CD14-positive monocyte (primary cell): ENCODE measurements around the gene FAT1. TPM values are rescaled to one million over a fixed set of nuclear protein-coding genes. Genes with fewer than 3 reads are reported as not detected.
A peak's percentile ranks its signal among the peaks of the same experiment; 100 is the strongest.

ENCODE experiments used
- DNase-seq, 3 donors: peaks; one replicate each; pipeline ENCODE4 v3.0.0-alpha.2; 2011 to 2022
- H2AFZ ChIP-seq: 2 replicates; pipeline ENCODE4 v1.6.0; 2012; ENCODE audit warnings: mild to moderate bottlenecking, low read depth, low read length, inconsistent platforms; ENCODE audit not compliant: insufficient read depth, poor library complexity, severe bottlenecking
- H3K27ac ChIP-seq, 2 donors: 1 replicate in 1 of 2; 2 replicates in 1 of 2; pipeline ENCODE4 v1.5.1; 2012 to 2013; ENCODE audit warnings: low read length in 2 of 2, control low read depth in 1 of 2, inconsistent platforms in 1 of 2, low read depth in 1 of 2, mild to moderate bottlenecking in 1 of 2
- H3K27me3 ChIP-seq, 2 donors: one replicate each; pipeline versions ENCODE4 v1.6.0 to v1.6.1; 2011 to 2013; ENCODE audit warnings: low read length in 2 of 2; ENCODE audit not compliant: control insufficient read depth in 2 of 2, insufficient read depth in 2 of 2
- H3K36me3 ChIP-seq, 2 donors: replicated peaks in 1 of 2; 1 replicate in 1 of 2; 2 replicates in 1 of 2; pipeline versions ENCODE4 v1.5.1 to v1.6.1; 2012 to 2013; ENCODE audit warnings: low read length in 2 of 2, control low read depth in 1 of 2, inconsistent platforms in 1 of 2, mild to moderate bottlenecking in 1 of 2; ENCODE audit not compliant: insufficient read depth in 2 of 2, control insufficient read depth in 1 of 2
- H3K4me1 ChIP-seq, 2 donors: 1 replicate in 1 of 2; 2 replicates in 1 of 2; pipeline versions ENCODE4 v1.5.1 to v1.6.1; 2012 to 2013; ENCODE audit warnings: low read length in 2 of 2, control low read depth in 1 of 2, inconsistent platforms in 1 of 2, mild to moderate bottlenecking in 1 of 2, moderate library complexity in 1 of 2; ENCODE audit not compliant: insufficient read depth in 2 of 2, control insufficient read depth in 1 of 2
- H3K4me2 ChIP-seq: replicated peaks from 2 replicates; pipeline ENCODE3; 2012; ENCODE audit warnings: low read length, moderate library complexity, mild to moderate bottlenecking; ENCODE audit not compliant: poor library complexity, severe bottlenecking; ENCODE audit errors: extremely low read depth
- H3K4me3 ChIP-seq, 3 experiments: fragments of 200-600 bp in 1 of 3; sonication (generic) in 1 of 3; replicated peaks in 1 of 3; 1 replicate in 2 of 3; 2 replicates in 1 of 3; pipeline ENCODE4 v1.5.1; 2011 to 2013; ENCODE audit warnings: low read length in 3 of 3, mild to moderate bottlenecking in 3 of 3, control low read depth in 2 of 3, low read depth in 2 of 3, inconsistent platforms in 1 of 3, moderate library complexity in 1 of 3
- H3K79me2 ChIP-seq: 2 replicates; pipeline ENCODE4 v1.6.0; 2012; ENCODE audit warnings: mild to moderate bottlenecking, control low read depth, inconsistent platforms, low read length, moderate library complexity; ENCODE audit not compliant: insufficient read depth
- H3K9ac ChIP-seq: 2 replicates; pipeline ENCODE4 v1.6.0; 2017; ENCODE audit warnings: low read length, mild to moderate bottlenecking; ENCODE audit not compliant: insufficient read depth, poor library complexity, severe bottlenecking
- H3K9me3 ChIP-seq, 2 donors: replicated peaks in 1 of 2; 1 replicate in 1 of 2; 2 replicates in 1 of 2; pipeline versions ENCODE4 v1.5.1 to v1.6.1; 2012 to 2013; ENCODE audit warnings: low read length in 2 of 2, control low read depth in 1 of 2; ENCODE audit not compliant: control insufficient read depth in 1 of 2, insufficient read depth in 1 of 2
- H4K20me1 ChIP-seq: 2 replicates; pipeline ENCODE4 v1.6.0; 2012; ENCODE audit warnings: mild to moderate bottlenecking, low read length, control low read depth, moderate library complexity; ENCODE audit not compliant: insufficient read depth
- H3K27ac Mint-ChIP-seq, 7 donors: one replicate each; pipeline ENCODE4 v1.8.0; 2020; ENCODE audit warnings: mild to moderate bottlenecking in 7 of 7, mixed read lengths in 7 of 7, moderate library complexity in 6 of 7, inconsistent platforms in 2 of 7
- H3K27me3 Mint-ChIP-seq, 3 donors: one replicate each; pipeline ENCODE4 v1.8.0; 2021 to 2022; ENCODE audit warnings: low read depth in 3 of 3, mild to moderate bottlenecking in 3 of 3, mixed read lengths in 3 of 3, moderate library complexity in 3 of 3, inconsistent platforms in 1 of 3
- H3K36me3 Mint-ChIP-seq, 2 donors: one replicate each; pipeline ENCODE4 v1.8.0; 2020; ENCODE audit warnings: mixed read lengths in 2 of 2, inconsistent platforms in 1 of 2, mild to moderate bottlenecking in 1 of 2
- H3K4me1 Mint-ChIP-seq: one replicate; pipeline ENCODE4 v1.8.0; 2020; ENCODE audit warnings: mild to moderate bottlenecking, mixed read lengths
- H3K4me3 Mint-ChIP-seq, 2 donors: one replicate each; pipeline ENCODE4 v1.8.0; 2020; ENCODE audit warnings: mild to moderate bottlenecking in 2 of 2, mixed read lengths in 2 of 2, moderate library complexity in 1 of 2
- H3K9me3 Mint-ChIP-seq, 7 donors: one replicate each; pipeline ENCODE4 v1.8.0; 2020 to 2022; ENCODE audit warnings: mixed read lengths in 7 of 7, mild to moderate bottlenecking in 6 of 7, moderate library complexity in 6 of 7, inconsistent platforms in 2 of 7
- WGBS: methylation state at CpG from one replicate; pipeline ENCODE4 v1.1.5; 2013; ENCODE audit warnings: missing lambda C conversion rate; ENCODE audit not compliant: insufficient coverage; 5-methylcytosine and 5-hydroxymethylcytosine counted together
- intact Hi-C, 2 donors: fragments of 100-400 bp; cut with micrococcal nuclease; formaldehyde crosslinking; loops; one replicate each; pipeline versions ENCODE4 v1.15.0 to v1.15.1; 2023
- polyA plus RNA-seq, 3 donors: library from polyadenylated mRNA; depleted of rRNA in 1 of 3; unstranded in 2 of 3; stranded (reverse) in 1 of 3; fragments of 300-500 nt in 2 of 3; fragments of >200 nt in 1 of 3; fragmentation: Illumina TruSeq in 2 of 3; gene quantifications; 1 replicate in 2 of 3; 2 replicates in 1 of 3; pipeline ENCODE4 v1.2.3, GENCODE V29; 2012 to 2021
- TF ChIP-seq, protein P1 (sequence below): fragments of 200-600 bp; IDR thresholded peaks from one replicate; pipeline ENCODE4 v1.8.0; 2022; ENCODE audit warnings: antibody characterized with exemption, mild to moderate bottlenecking

FAT1 gene
- polyA plus RNA-seq, 3 donors, result not detected

DNA sequence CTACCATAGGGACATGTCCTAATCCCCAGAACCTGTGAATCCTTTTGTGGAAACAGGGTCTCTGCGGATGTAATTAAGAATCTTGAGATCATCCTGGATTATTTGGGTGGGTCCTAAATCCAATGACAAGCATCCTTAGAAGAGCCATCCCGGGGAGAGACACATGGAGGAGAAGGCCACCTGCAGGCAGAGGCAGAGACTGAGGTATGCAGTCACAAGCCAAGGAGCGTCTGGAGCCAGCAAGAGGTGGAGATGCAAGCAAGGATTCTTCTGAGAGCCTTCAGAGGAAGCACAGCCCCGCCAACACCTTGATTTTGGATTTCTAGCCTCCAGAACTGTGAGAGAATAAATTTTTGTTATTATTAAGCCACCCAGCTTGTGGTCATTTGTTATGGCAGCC lies 13.8 kb upstream of the FAT1 start:
- Mint-ChIP-seq H3K27ac (peak overlapping the region in 1 of 7 donors; percentile 4), H3K27me3 (peaks cover 0 to 1% (median 1%) of the 10 kb centered on the region in 3 donors), H3K4me3 (no peak overlapping the region), H3K4me1 (no peaks in the 10 kb centered on the region), H3K9me3 (peaks cover 0 to 15% (median 0%) of the 10 kb centered on the region in 7 donors), H3K36me3 (no peaks in the 10 kb centered on the region)
- H3K4me1 ChIP-seq, result no peaks in the 10 kb centered on the region
- no peak for DNase-seq
- H3K9me3 ChIP-seq, result no peaks in the 10 kb centered on the region
- TF ChIP-seq, protein P1, sequence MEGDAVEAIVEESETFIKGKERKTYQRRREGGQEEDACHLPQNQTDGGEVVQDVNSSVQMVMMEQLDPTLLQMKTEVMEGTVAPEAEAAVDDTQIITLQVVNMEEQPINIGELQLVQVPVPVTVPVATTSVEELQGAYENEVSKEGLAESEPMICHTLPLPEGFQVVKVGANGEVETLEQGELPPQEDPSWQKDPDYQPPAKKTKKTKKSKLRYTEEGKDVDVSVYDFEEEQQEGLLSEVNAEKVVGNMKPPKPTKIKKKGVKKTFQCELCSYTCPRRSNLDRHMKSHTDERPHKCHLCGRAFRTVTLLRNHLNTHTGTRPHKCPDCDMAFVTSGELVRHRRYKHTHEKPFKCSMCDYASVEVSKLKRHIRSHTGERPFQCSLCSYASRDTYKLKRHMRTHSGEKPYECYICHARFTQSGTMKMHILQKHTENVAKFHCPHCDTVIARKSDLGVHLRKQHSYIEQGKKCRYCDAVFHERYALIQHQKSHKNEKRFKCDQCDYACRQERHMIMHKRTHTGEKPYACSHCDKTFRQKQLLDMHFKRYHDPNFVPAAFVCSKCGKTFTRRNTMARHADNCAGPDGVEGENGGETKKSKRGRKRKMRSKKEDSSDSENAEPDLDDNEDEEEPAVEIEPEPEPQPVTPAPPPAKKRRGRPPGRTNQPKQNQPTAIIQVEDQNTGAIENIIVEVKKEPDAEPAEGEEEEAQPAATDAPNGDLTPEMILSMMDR, result no peak
- 90% methylated on average over 3 of the region's 4 CpGs for whole genome bisulfite sequencing
- H4K20me1 ChIP-seq, result no peaks in the 10 kb centered on the region
- no peaks in the 10 kb centered on the region for H3K79me2 ChIP-seq
- no peak overlapping the region for H3K4me2 ChIP-seq
- no peak overlapping the region for H3K4me3 ChIP-seq
- H3K9ac ChIP-seq, result no peak overlapping the region
- no peak overlapping the region for H2AFZ ChIP-seq
- no peaks in the 10 kb centered on the region for H3K36me3 ChIP-seq
- no peaks in the 10 kb centered on the region for H3K27me3 ChIP-seq
- H3K27ac ChIP-seq, result no peak overlapping the region
- intact Hi-C loops, result no loop called here

DNA sequence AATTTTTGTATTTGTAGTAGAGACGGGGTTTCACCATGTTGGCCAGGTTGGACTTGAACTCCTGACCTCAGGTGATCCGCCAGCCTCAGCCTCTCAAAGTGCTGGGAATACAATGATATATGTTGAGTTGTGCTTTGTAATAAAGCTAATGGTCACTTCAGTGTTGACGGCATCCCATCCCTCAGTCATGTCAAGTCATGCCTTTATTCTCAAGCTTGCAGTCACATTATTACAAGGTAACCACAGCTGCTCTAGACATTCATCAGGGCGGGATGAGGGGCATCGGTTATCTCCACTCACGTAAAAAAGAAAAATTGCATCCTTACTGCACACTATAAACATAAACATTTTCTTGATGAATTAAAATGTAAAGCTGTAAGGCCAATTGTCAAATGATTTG lies 12.8 kb upstream of the FAT1 start:
- H3K4me1 Mint-ChIP-seq, result no peaks in the 10 kb centered on the region
- Histone ChIP-seq H3K27ac (no peak overlapping the region), H3K4me1 (no peaks in the 10 kb centered on the region), H3K4me2 (no peak overlapping the region), H4K20me1 (no peaks in the 10 kb centered on the region), H3K79me2 (no peaks in the 10 kb centered on the region), H3K9ac (no peak overlapping the region), H3K9me3 (no peaks in the 10 kb centered on the region), H2AFZ (no peak overlapping the region), H3K4me3 (no peak overlapping the region), H3K27me3 (no peaks in the 10 kb centered on the region), H3K36me3 (no peaks in the 10 kb centered on the region)
- no peak overlapping the region for H3K27ac Mint-ChIP-seq
- intact Hi-C loops, result no loop called here
- TF ChIP-seq, protein P1, result no peak
- 100% methylated on average over 1 of the region's 6 CpGs for WGBS
- DNase-seq, result no peak
- H3K27me3 Mint-ChIP-seq, result peaks cover 1 to 4% (median 1%) of the 10 kb centered on the region in 3 donors
- H3K4me3 Mint-ChIP-seq, result no peak overlapping the region
- H3K36me3 Mint-ChIP-seq, result no peaks in the 10 kb centered on the region
- H3K9me3 Mint-ChIP-seq, result peaks cover 0 to 13% (median 0%) of the 10 kb centered on the region in 7 donors
